ENCODE measurements around the gene CDHR5. TPM values are rescaled to one million over a fixed set of nuclear protein-coding genes. Genes with fewer than 3 reads are reported as not detected.
"Not testable (repeated sequence)": the region's sequence is repeated elsewhere in the genome, so short reads cannot be mapped to it uniquely, and the experiment has no call there.

CDHR5 gene
- total RNA-seq, 1 donor from 2014 or later = not detected

DNA sequence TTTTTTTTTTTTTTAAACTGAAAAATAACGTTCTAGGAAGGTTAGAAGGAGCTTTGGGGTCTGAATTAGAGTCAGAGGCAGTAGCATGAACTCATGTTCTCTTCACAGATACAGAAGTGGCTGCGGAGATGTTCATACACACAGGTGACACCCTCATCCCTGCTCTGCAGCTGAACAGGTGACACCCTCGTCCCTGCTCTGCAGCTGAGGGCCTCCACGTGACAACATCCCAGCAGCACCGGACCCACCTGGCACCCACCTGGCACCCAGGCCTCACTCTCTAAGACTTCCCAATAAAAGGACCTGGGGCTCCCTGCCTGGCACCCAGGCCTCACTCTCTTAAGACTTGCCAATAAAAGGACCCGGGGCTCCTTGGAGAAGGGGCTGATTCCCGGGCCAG is 32.1 kb upstream of the CDHR5 start:
- Histone ChIP-seq H3K4me3 (no peak overlapping the region), H3K27ac (replicated peaks) (no peak overlapping the region), H3K9me3 (replicated peaks) (no peaks in the 10 kb centered on the region), H3K27me3 (ENCODE audit: low read depth) (no peaks in the 10 kb centered on the region), H3K36me3 (peaks cover 50% of the 10 kb centered on the region), H3K4me1 (peaks cover 8% of the 10 kb centered on the region)
- DNase-seq = no peak
- intact Hi-C loops (cut with micrococcal nuclease) = no loop called here
- TF ChIP-seq, protein P1, sequence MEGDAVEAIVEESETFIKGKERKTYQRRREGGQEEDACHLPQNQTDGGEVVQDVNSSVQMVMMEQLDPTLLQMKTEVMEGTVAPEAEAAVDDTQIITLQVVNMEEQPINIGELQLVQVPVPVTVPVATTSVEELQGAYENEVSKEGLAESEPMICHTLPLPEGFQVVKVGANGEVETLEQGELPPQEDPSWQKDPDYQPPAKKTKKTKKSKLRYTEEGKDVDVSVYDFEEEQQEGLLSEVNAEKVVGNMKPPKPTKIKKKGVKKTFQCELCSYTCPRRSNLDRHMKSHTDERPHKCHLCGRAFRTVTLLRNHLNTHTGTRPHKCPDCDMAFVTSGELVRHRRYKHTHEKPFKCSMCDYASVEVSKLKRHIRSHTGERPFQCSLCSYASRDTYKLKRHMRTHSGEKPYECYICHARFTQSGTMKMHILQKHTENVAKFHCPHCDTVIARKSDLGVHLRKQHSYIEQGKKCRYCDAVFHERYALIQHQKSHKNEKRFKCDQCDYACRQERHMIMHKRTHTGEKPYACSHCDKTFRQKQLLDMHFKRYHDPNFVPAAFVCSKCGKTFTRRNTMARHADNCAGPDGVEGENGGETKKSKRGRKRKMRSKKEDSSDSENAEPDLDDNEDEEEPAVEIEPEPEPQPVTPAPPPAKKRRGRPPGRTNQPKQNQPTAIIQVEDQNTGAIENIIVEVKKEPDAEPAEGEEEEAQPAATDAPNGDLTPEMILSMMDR (IDR thresholded peaks at IDR 0.05; ENCODE audit: borderline replicate concordance) = no peak

DNA sequence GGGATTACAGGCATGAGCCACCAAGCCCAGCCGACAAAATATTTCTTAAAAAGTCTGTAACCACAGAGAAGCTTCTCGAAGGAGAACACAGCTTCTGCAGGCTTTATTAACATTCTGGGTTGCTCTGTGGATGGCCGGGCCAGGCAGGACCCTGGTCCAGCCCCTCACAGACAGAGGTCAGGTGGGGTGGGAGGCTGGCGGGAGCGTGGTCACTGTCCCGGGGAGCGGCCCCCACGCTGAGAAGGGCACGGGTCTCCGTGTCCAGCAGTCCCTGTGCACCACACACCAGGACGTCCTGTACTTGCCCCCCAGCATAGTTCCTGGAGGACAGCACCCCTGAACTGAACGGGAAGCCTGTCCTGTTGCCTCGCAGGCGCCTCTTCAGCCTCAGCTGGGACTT is 31.7 kb upstream of the CDHR5 start:
- Histone ChIP-seq H3K9me3 (replicated peaks) (no peaks in the 10 kb centered on the region), H3K4me3 (no peak overlapping the region), H3K36me3 (peaks cover 54% of the 10 kb centered on the region), H3K4me1 (peaks cover 7% of the 10 kb centered on the region), H3K27ac (replicated peaks) (no peak overlapping the region), H3K27me3 (ENCODE audit: low read depth) (no peaks in the 10 kb centered on the region)
- no peak for DNase-seq
- TF ChIP-seq, protein P1 (IDR thresholded peaks at IDR 0.05; ENCODE audit: borderline replicate concordance) = no peak
- intact Hi-C loops (cut with micrococcal nuclease) = no loop called here

DNA sequence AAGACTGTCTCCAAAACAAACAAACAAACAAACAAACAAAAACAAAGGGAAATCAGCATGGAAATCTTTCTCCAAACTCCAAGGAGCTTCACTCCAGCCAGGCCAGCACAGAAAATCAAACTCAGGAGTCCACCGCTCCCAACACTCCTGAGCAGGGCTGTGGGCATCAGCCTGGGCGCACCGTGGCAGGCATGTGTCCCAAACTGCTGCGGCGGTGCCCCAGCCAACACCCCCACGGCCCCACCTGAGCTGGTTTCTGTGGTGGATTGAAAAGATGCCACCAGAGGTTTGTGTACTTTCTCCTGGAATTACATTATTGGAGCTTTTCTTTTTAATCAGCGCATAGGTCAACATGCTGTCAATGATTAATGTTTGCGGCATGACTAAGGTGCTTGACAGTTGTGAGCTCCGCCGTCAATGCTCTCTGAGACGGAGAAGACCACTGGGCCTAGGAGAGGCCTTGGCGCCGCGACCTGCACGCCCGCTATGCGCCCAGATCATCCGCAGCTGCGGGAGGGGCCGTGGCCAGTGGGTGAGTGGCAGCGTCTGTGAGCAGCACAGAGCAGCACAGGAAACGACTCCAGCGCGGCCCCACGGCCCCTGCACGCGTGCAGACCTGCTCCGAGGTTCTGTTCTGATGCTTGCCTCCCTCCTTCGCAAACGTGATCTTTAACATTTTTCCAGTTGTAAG is 30.4 kb upstream of the CDHR5 start:
- DNase-seq = no peak
- Histone ChIP-seq H3K4me3 (no peak overlapping the region), H3K36me3 (peaks cover 61% of the 10 kb centered on the region), H3K4me1 (no peaks in the 10 kb centered on the region), H3K9me3 (replicated peaks) (no peaks in the 10 kb centered on the region), H3K27ac (replicated peaks) (no peak overlapping the region), H3K27me3 (ENCODE audit: low read depth) (no peaks in the 10 kb centered on the region)
- intact Hi-C loops (cut with micrococcal nuclease) = no loop called here
- TF ChIP-seq, protein P1 (IDR thresholded peaks at IDR 0.05; ENCODE audit: borderline replicate concordance) = no peak

DNA sequence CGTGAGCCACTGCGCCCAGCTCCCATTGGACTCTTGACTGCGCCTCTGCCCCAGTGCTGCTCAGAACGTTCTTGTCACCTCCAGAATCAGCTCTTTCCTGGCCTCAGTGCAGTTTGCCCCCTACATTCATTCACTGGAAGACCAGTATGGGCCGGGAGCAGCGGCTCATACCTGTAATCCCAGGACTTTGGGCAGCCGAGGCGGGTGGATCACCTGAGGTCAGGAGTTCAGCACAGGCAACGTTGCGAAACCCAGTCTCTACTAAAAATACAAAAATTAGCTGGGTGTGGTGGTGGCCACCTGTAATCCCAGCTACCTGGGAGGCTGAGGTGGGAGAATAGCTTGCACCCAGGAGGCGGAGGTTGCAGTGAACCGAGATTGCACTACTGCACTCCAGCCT is 29.7 kb upstream of the CDHR5 start:
- intact Hi-C loops (cut with micrococcal nuclease); H3K4me3 ChIP-seq; H3K9me3 ChIP-seq (replicated peaks); DNase-seq; H3K27ac ChIP-seq (replicated peaks); H3K27me3 ChIP-seq (ENCODE audit: low read depth); H3K4me1 ChIP-seq: not testable (repeated sequence)
- H3K36me3 ChIP-seq = peaks cover 53% of the 10 kb centered on the region

DNA sequence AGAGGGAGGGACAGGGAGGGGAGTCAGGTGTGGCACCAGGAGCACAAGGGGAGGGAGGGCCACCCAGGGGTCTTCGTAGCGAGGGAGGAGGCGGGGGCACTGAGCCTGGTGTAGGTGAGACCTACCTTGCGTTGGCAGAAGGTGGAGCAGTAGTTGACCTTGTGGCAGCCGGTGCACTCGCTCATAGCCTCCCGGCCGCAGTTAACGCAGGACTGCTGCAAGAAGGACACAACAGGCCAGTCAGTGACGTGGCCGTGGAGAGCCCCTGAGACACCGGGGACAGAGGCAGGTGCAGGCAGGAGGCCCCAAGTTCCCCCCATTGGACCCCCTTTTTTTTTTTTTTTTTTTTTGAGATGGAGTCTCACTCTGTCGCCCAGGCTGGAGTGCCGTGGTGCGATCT is 29.1 kb upstream of the CDHR5 start:
- no peak for DNase-seq
- H3K27me3 ChIP-seq (ENCODE audit: low read depth) = no peaks in the 10 kb centered on the region
- H3K9me3 ChIP-seq (replicated peaks) = no peaks in the 10 kb centered on the region
- TF ChIP-seq, protein P1 (IDR thresholded peaks at IDR 0.05; ENCODE audit: borderline replicate concordance) = no peak
- H3K4me3 ChIP-seq = no peak overlapping the region
- peaks cover 49% of the 10 kb centered on the region for H3K36me3 ChIP-seq
- intact Hi-C loops (cut with micrococcal nuclease) = no loop called here
- no peak overlapping the region for H3K27ac ChIP-seq (replicated peaks)
- no peaks in the 10 kb centered on the region for H3K4me1 ChIP-seq

DNA sequence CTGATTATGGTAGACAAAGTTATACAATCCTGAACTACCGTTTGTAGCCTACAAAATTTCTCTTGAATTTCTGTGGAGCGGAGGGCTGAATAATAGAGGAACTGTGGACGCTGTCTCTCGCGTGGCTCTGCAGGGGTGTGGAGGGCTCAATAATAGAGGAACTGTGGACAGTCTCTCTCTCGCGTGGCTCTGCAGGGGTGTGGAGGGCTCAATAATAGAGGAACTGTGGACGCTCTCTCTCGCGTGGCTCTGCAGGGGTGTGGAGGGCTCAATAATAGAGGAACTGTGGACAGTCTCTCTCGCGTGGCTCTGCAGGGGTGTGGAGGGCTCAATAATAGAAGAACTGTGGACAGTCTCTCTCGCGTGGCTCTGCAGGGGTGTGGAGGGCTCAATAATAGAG is 28.4 kb upstream of the CDHR5 start:
- H3K9me3 ChIP-seq (replicated peaks); H3K27me3 ChIP-seq (ENCODE audit: low read depth); DNase-seq; intact Hi-C loops (cut with micrococcal nuclease); H3K4me1 ChIP-seq; H3K27ac ChIP-seq (replicated peaks); H3K4me3 ChIP-seq: not testable (repeated sequence)
- H3K36me3 ChIP-seq = peaks cover 47% of the 10 kb centered on the region

All from left ventricle myocardium inferior (tissue), 1 donor.